Bronchial smooth muscle cell (primary cell): ENCODE data around the gene PRKAR2A. TPM values are rescaled to one million over a fixed set of nuclear protein-coding genes. Genes with fewer than 3 reads are reported as not detected.

Experiments used
- total RNA-seq: library from RNA; depleted of rRNA; stranded (reverse); fragments of >200 nt; gene quantifications from 2 replicates; pipeline ENCODE4 v1.2.1, GENCODE V29; 2014

PRKAR2A gene
- 19.2 and 23.5 TPM in 2 replicates for total RNA-seq

DNA sequence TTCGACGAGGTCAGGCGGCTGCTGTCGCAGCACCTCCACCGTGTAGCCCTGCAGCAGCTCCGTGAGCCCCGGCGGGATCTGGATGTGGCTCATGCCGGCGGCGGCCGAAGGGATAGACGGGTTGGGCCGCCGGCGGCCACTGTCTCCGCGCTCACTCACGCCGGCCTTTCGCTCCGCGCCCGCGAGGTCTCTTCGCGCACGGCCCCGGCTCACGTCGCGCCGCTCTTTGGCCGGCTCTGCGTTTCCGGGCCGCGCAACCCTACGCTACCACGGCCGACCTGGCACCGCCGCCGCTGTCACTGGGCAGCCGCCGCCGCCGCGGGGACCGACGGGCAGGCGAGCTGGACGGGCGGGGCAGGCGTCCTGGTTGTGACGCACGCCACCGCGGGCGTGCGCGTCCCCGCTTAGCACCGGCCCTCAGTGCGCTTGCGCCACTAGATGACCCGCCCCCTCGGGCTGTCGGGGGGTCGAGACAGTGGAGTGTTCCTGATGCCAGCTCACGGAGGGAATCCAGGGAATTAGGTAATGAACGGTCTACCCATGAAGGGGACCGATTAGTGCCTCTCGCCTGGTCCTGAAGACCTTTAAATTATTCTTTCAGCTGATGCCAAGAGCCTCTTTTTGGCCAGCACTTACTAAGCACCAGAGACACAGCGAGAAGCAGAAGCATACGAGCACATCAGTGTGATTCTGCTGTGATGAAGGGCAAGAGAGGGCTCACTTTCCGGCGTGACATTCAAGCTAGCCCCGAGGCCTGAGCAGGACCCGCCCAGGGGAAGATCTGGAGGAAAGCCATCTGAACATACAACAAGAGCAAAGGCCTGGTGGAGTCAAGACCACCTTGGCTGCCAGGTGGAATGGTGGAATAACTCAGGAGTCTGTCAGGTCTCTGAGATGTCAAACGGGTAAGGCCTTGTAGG, at the start of gene PRKAR2A:
Gene PRKAR2A (minus strand): TSS at position 371 of the 920 bp plus-strand sequence. CDS start 278 bp downstream, at position 93.

GRCh38 chr3:48716982-48717746, 130.5 kb downstream of the PRKAR2A start, which contains the start of gene IP6K2:
IP6K2 (minus strand) TSS chr3:48717221; CDS start chr3:48695291, 21,930 bp downstream.

Other genes with a start within 250 kb of the PRKAR2A start
- gene UQCRC1, start 238.2 kb downstream of the PRKAR2A start, total RNA-seq: 294 and 307 TPM in 2 replicates
- not detected in 2 replicates for gene TMEM89, start 226.1 kb downstream of the PRKAR2A start, total RNA-seq
- 16.7 and 18.5 TPM in 2 replicates for gene SLC26A6, start 212.4 kb downstream of the PRKAR2A start, total RNA-seq
- 0.52 and 1.1 TPM in 2 replicates for gene CELSR3, start 185.0 kb downstream of the PRKAR2A start, total RNA-seq
- gene NCKIPSD, start 162.0 kb downstream of the PRKAR2A start, total RNA-seq: 8.4 and 9.4 TPM in 2 replicates
- gene IP6K2, start 130.7 kb downstream of the PRKAR2A start, total RNA-seq: 55.3 and 61.5 TPM in 2 replicates
- 20.8 and 21.0 TPM in 2 replicates for gene SLC25A20, start 51.0 kb upstream of the PRKAR2A start, total RNA-seq
- gene ARIH2, start 71.0 kb upstream of the PRKAR2A start, total RNA-seq: 47.3 and 59.5 TPM in 2 replicates
- 35.0 TPM in 2 replicates for gene P4HTM, start 142.4 kb upstream of the PRKAR2A start, total RNA-seq
- gene WDR6, start 159.5 kb upstream of the PRKAR2A start, total RNA-seq: 73.6 and 93.7 TPM in 2 replicates
- 49.2 and 72.1 TPM in 2 replicates for gene DALRD3, start 170.7 kb upstream of the PRKAR2A start, total RNA-seq
- 61.9 and 75.1 TPM in 2 replicates for gene NDUFAF3, start 174.2 kb upstream of the PRKAR2A start, total RNA-seq
- 394 and 444 TPM in 2 replicates for gene IMPDH2, start 181.5 kb upstream of the PRKAR2A start, total RNA-seq
- 41.7 and 59.1 TPM in 2 replicates for gene QRICH1, start 246.2 kb upstream of the PRKAR2A start, total RNA-seq